Transverse colon (tissue), 4 donors: ENCODE measurements around the gene ALDH16A1. TPM values are rescaled to one million over a fixed set of nuclear protein-coding genes. Genes with fewer than 3 reads are reported as not detected.
A peak's percentile ranks its signal among the peaks of the same experiment; 100 is the strongest.

Source experiments
- DNase-seq: peaks from one replicate; pipeline ENCODE4 v3.0.0-alpha.2; 2019
- H3K27ac ChIP-seq, 4 donors: fragments of 200-600 bp; sonication (generic); 2 replicates each; pipeline ENCODE4 v1.5.1; 2016 to 2018; ENCODE audit warnings: inconsistent platforms in 4 of 4
- H3K27me3 ChIP-seq: fragments of 200-600 bp; sonication (generic); 2 replicates; pipeline ENCODE4 v1.5.1; 2017; ENCODE audit warnings: inconsistent platforms
- H3K36me3 ChIP-seq, 4 donors: fragments of 200-600 bp; sonication (generic); 2 replicates each; pipeline ENCODE4 v1.5.1; 2017 to 2019; ENCODE audit warnings: inconsistent platforms in 4 of 4
- H3K4me1 ChIP-seq, 4 donors: fragments of 200-600 bp; sonication (generic); 2 replicates each; pipeline ENCODE4 v1.5.1; 2017 to 2020; ENCODE audit warnings: inconsistent platforms in 4 of 4
- H3K4me3 ChIP-seq, 4 donors: fragments of 200-600 bp; sonication (generic); 1 replicate in 1 of 4; 2 replicates in 3 of 4; pipeline versions ENCODE4 v1.5.1 to v1.6.1; 2017 to 2019; ENCODE audit warnings: inconsistent platforms in 4 of 4
- H3K9me3 ChIP-seq, 2 donors: fragments of 200-600 bp; sonication (generic); 2 replicates each; pipeline ENCODE4 v1.5.1; 2017 to 2019; ENCODE audit warnings: inconsistent platforms in 2 of 2
- CTCF ChIP-seq, 5 experiments: fragments of 200-600 bp in 3 of 5; fragments of 450-650 bp in 2 of 5; sonication (generic) in 3 of 5; IDR thresholded peaks; 1 replicate in 2 of 5; 2 replicates in 3 of 5; pipeline ENCODE4 v1.5.1; 2016 to 2017; ENCODE audit warnings: antibody characterized with exemption in 5 of 5, inconsistent platforms in 3 of 5, mild to moderate bottlenecking in 2 of 5, moderate library complexity in 1 of 5
- EP300 ChIP-seq: sonication (generic); formaldehyde crosslinking; IDR thresholded peaks from one replicate; pipeline ENCODE4 v1.6.1; 2017; ENCODE audit warnings: antibody characterized with exemption, low read depth
- POLR2A ChIP-seq: fragments of 450-650 bp; IDR thresholded peaks from one replicate; pipeline ENCODE4 v1.6.1; 2016; ENCODE audit warnings: antibody characterized with exemption, mild to moderate bottlenecking, moderate library complexity
- POLR2AphosphoS5 ChIP-seq, 3 donors: sonication (generic); formaldehyde crosslinking; IDR thresholded peaks; one replicate each; pipeline ENCODE4 v1.6.1; 2016; ENCODE audit warnings: antibody characterized with exemption in 3 of 3
- WGBS, 2 donors: methylation state at CpG; one replicate each; pipeline ENCODE4 v1.1.5; 2018; ENCODE audit warnings: low coverage in 1 of 2; 5-methylcytosine and 5-hydroxymethylcytosine counted together
- in situ Hi-C, 4 donors: fragments of 200-750 bp; cut with MboI; loops; one replicate each; pipeline versions ENCODE4 v1.15.0 to v1.15.1; 2017; ENCODE audit warnings: low sequenced_read_pairs in 3 of 4, low pct_ligation_motif_present in 1 of 4, low pct_unique_long_range_greater_than_20kb in 1 of 4
- intact Hi-C: fragments of 100-400 bp; cut with DNase I; formaldehyde crosslinking; loops from one replicate; pipeline ENCODE4 v1.15.1; 2023; ENCODE audit warnings: low total_unique reads
- total RNA-seq, 4 donors: library from RNA; depleted of rRNA; stranded (reverse); fragments of >200 nt; gene quantifications; one replicate each; pipeline ENCODE4 v1.1.0, GENCODE V29; 2016

The ALDH16A1 gene
- total RNA-seq, 4 donors from 2014 or later, result 24.3 to 465 (median 43.1) TPM

- intact Hi-C loops (no loop called here), in situ Hi-C loops (no loop called here)
- H3K4me3 ChIP-seq, result peak overlapping the region in 1 of 4 donors; percentile 12
- no peak for DNase-seq
- H3K27ac ChIP-seq, result no peak overlapping the region
- no peaks in the 10 kb centered on the region for H3K9me3 ChIP-seq
- no peaks in the 10 kb centered on the region for H3K36me3 ChIP-seq
- TF ChIP-seq POLR2A, result no peak
- no peak for TF ChIP-seq EP300
- TF ChIP-seq CTCF (IDR thresholded peaks at IDR 0.05), result no peak
- TF ChIP-seq POLR2AphosphoS5 (IDR thresholded peaks at IDR 0.05), result no peak
- 15 to 19% methylated on average over 4 to 19 of the region's 29 CpGs for WGBS, 2 donors
- H3K4me1 ChIP-seq, result peaks cover 6 to 12% (median 11%) of the 10 kb centered on the region in 4 donors
- peaks cover 100% of the 10 kb centered on the region for H3K27me3 ChIP-seq
Observed at GRCh38 chr19:49428547-49429451, 24.2 kb upstream of the ALDH16A1 start.

- intact Hi-C loops (no loop called here), in situ Hi-C loops (no loop called here)
- 20 to 58% methylated on average over 1 to 7 of the region's 9 CpGs for WGBS, 2 donors
Observed at GRCh38 chr19:49430172-49430677, 22.8 kb upstream of the ALDH16A1 start.

GRCh38 chr19:49430678-49431329, 22.2 kb upstream of the ALDH16A1 start:
- Histone ChIP-seq H3K4me1 (peaks cover 6 to 12% (median 11%) of the 10 kb centered on the region in 4 donors), H3K27me3 (peaks cover 100% of the 10 kb centered on the region), H3K4me3 (no peak overlapping the region), H3K9me3 (no peaks in the 10 kb centered on the region), H3K27ac (no peak overlapping the region), H3K36me3 (no peaks in the 10 kb centered on the region)
- in situ Hi-C loops, result no loop called here
- TF ChIP-seq POLR2AphosphoS5 (IDR thresholded peaks at IDR 0.05) (no peak), POLR2A (no peak), CTCF (IDR thresholded peaks at IDR 0.05) (no peak), EP300 (no peak)
- DNase-seq, result no peak
- 70 to 80% methylated on average over 1 to 28 of the region's 28 CpGs for WGBS, 2 donors
- intact Hi-C loops, result no loop called here

More at GRCh38 chr19:49430172-49430677, 22.8 kb upstream of the ALDH16A1 start:
- no peak overlapping the region for H3K4me3 ChIP-seq
- peaks cover 6 to 12% (median 11%) of the 10 kb centered on the region in 4 donors for H3K4me1 ChIP-seq
- H3K9me3 ChIP-seq, result no peaks in the 10 kb centered on the region
- no peak for TF ChIP-seq POLR2AphosphoS5 (IDR thresholded peaks at IDR 0.05)
- TF ChIP-seq CTCF (IDR thresholded peaks at IDR 0.05), result no peak
- TF ChIP-seq POLR2A, result no peak
- TF ChIP-seq EP300, result no peak
- DNase-seq, result no peak
- H3K36me3 ChIP-seq, result no peaks in the 10 kb centered on the region
- peaks cover 100% of the 10 kb centered on the region for H3K27me3 ChIP-seq
- no peak overlapping the region for H3K27ac ChIP-seq

- Histone ChIP-seq H3K27me3 (peaks cover 100% of the 10 kb centered on the region), H3K27ac (no peak overlapping the region), H3K4me1 (peaks cover 6 to 12% (median 11%) of the 10 kb centered on the region in 4 donors), H3K36me3 (no peaks in the 10 kb centered on the region), H3K4me3 (no peak overlapping the region), H3K9me3 (no peaks in the 10 kb centered on the region)
- 22 to 58% methylated on average over 6 to 27 of the region's 29 CpGs for WGBS, 2 donors
- in situ Hi-C loops, result no loop called here
- intact Hi-C loops, result no loop called here
- TF ChIP-seq POLR2A (no peak), EP300 (no peak), CTCF (IDR thresholded peaks at IDR 0.05) (no peak)
- DNase-seq, result no peak
Observed at GRCh38 chr19:49431330-49431749, 21.7 kb upstream of the ALDH16A1 start.
